Femur (tissue), 1 donor: ENCODE measurements around the gene RSAD1.

ENCODE experiments used
- DNase-seq: peaks from one replicate; pipeline ENCODE4 v3.0.0-alpha.2; 2017

RSAD1 gene

DNA sequence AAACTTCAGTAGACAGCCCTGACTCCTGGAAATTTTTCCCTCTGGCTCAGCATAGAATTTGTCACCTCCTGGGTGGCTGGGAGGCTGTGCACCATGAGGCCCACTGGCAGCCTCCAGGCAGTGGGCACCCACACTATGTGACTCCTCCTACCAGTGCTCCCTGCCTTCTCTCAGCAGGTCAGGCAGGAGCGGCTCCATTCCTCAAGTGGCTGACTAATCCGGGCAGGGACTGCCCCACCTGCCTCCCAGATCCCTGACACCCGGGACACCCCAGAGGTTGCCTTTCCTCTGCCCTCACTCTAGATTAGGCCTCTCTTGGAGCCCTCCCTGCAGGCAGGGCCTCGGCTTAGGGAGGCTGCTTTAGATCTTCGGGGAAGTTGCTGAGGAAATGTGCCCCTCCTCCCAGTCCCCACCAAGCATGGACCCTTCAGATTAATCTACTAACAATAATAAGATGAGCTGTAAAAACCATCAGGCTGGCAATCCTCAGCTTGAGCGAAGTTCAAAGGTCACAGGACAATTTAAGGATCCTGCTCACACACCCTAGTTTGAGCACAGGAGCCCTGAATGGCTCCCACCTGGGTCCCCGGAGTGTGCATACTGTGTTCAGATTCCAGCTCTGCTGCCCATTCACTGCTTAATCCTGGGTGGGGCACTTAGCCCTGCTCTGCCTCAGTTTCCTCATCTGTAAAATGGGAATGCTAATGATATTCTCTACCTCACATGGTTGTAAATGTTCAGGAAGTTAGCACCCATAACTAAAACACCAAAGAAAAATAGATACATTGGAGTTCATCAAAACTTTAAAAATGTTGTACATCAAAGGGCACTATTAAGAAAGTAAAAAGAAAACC, 19.6 kb downstream of the RSAD1 start:
- no peak for DNase-seq

DNA sequence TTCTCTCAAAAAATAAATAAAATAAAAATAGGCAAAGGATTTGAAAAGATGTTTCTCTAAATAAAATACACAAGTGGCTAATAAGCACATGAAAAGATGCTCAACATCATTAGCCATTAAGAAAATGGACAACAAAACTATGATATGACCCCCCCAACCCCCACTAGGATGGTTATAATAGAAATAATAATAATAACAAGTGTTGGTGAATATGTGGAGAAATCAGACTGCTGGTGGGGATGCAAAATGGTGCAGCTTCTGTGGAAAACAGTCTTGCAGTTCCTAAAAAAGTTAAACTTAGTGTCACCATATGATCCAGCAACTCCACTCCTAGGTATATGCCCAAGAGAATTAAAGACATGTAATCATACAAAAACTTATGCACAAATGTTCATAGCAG, 20.6 kb downstream of the RSAD1 start:
- no peak for DNase-seq

GRCh38 chr17:50499721-50500120, 21.1 kb downstream of the RSAD1 start:
- DNase-seq = no peak

DNA sequence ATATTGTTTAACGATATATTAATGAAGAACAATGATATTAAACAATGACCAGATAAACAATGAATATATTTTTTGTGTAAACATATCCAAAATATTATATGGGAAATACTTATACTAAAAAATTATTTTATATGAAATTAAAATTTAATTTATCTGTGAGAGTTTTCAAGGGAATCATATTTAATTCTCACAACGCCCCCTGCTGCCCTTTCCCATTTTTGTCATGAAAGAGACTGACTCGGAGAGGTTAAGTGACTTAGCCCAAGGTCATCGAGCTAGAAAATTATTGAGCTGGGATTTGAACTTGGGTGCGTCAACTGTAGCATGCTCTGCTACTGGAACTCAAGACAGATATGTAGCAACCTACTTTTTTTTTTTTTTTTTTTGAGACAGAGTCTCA, 22.4 kb downstream of the RSAD1 start:
- no peak for DNase-seq

GRCh38 chr17:50502301-50502990, 23.8 kb downstream of the RSAD1 start:
- no peak for DNase-seq

GRCh38 chr17:50505591-50506130, 27.0 kb downstream of the RSAD1 start:
- DNase-seq = no peak

DNA sequence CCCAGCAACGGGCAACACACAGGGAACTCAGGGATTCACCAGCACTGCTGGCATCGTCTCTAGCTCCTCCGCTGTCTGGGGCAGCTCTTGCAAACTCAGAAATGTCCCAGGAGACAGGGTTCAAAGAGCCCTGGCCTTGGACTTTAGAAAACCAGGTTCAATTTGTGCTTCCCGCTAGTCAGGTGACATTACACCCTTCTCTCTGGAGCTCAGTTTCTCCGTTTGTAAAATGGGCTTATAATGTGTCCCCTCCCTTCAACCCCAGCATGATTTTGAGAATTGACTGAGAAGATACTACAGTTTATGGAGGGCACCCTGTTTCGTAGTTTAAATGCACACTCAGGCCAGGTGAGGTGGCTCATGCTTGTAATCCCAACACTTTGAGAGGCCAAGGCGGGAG, 27.6 kb downstream of the RSAD1 start:
- no peak for DNase-seq

- DNase-seq = peak; percentile 91
Measured at GRCh38 chr17:50507871-50508572, 29.4 kb downstream of the RSAD1 start, which contains the start of gene MYCBPAP. TSS of gene MYCBPAP (plus strand) at chr17:50508439. CDS start at chr17:50508675, 236 bp downstream.

- no peak for DNase-seq
Measured at GRCh38 chr17:50508573-50509460, 30.2 kb downstream of the RSAD1 start.

DNA sequence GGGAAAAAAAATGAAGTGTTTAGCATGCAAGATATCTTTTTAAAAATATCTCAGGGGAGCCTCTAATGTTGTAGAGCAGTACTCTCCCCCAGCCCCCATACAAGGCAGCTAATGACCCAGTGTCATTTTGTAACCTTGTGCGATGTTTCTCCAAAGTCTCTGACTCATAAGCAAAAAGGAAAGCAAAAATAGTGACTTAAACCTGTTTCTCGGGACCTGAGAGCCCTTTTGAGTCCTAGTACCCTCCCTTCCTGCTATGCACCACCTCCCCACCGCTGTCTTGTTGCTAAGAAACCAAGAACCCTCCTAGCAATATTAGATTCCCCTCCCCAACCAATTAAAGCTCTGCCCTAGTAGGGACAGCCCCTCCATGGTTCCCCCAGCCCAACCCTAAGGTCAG, 32.4 kb downstream of the RSAD1 start:
- no peak for DNase-seq

- DNase-seq = no peak
Measured at GRCh38 chr17:50513495-50513894, 34.8 kb downstream of the RSAD1 start.

GRCh38 chr17:50514388-50514787, 35.7 kb downstream of the RSAD1 start:
- DNase-seq = no peak

DNA sequence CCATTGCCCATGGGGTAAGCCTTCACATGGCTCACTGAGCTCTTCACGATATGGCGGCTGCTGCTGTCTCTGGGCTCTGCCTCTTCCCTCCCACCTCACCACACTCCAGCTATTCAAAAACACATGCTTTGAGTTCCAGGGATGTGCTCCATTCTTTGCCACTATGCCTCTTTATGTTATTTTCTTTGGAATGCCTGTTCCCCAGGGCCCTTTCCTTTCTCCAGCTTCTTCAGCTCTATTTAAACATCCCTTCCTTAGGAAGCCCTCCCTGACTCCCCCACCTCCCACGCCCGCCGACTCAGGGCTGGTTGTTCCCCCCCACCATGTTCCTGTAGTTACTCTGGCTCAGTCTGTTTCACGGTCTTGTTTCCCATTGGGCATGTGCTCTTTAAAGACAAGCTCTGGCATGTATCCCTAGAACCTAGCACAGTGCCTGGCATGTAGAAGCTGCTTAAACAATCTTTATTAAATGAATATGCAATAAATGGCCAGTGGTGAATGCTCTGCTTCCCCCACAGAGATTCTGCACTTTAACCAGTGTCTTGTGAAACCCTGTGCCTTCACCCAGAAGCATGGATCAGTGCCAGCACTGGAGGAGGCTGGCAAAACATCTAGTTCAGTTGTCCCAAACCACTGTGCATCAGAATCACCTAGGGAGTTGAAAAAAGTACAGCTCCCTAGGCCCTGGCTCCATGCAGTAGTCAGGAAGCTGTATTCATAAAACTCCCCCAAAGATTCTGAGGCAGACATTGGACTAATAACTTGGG, 36.5 kb downstream of the RSAD1 start:
- no peak for DNase-seq

DNA sequence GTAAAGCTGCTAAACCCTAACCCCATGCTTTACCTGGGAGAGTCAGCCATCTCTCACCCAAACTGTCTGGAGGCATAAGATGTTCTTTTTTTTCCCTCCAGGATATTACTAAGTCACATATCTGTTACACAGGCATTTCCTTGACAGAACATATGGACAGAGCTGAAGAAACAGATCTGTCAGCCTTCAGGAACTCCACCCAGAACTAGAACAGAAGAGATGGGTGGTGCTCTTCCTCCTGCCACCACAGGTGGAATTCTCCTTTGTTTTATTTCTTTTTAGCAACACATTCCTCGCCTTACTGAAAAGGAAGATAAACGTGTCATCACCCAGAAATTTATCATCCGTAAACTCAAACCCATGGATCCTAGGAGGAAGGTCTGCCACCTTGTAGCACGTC, 38.4 kb downstream of the RSAD1 start:
- DNase-seq = no peak

DNA sequence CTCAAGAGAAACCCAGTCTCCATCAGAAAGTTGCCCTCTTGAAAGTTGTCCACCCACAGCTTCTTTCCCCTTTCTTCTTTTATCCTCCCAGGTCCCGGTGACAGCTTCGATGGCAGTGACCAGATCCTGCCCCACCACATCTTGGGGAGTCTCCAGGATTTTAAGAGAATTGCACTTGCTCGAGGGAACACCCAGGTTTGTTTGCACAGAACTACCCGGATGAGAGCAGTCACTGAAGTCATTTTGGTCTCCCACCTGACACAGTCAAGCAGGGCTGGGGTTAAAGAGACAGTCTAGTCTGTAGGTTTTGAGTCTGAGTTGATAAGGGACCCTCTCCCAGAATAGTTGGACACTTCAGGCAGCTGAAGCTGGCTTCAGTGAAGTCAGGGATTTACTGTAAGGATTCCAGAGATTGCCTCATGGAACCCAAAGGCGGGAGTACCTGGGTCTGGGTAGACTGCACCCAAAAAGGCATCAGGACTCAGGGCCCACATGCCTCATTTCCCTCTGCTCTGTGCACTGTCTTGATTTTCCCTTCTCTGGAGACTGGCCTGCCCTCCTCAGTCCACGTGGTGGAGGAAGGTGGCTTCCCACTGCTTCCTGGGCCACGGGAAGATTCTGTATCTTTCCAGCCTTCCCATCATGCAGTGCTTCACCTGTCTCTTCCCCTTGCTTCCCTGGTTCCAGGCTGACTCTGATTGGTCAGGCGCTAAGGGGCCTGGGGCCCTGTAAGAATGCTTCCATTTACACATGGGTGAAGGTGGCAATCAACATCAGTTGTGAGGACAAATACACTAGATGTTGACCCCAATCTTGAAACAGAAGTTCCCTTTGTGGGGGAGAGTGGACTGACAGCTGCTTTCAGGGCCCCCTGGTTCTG, 39.1 kb downstream of the RSAD1 start:
- no peak for DNase-seq

- DNase-seq = no peak
Measured at GRCh38 chr17:50518384-50519023, 39.8 kb downstream of the RSAD1 start.

GRCh38 chr17:50519141-50519834, 40.6 kb downstream of the RSAD1 start:
- DNase-seq = no peak

- DNase-seq = no peak
Measured at GRCh38 chr17:50520483-50520882, 41.8 kb downstream of the RSAD1 start.

- DNase-seq = no peak
Measured at GRCh38 chr17:50521514-50521913, 42.9 kb downstream of the RSAD1 start.
